GM18511 (cell line): Measurements from ENCODE around the gene SIX1.

Experiments used
- ATAC-seq: cut with Tn5 transposase; IDR thresholded peaks from one replicate; pipeline ENCODE4 v1.9.1; 2021; ENCODE audit warnings: mild to moderate bottlenecking, moderate library complexity; ENCODE audit not compliant: unreplicated experiment

Gene SIX1

GRCh38 chr14:60648934-60649874 is at the start of gene SIX1:
TSS of gene SIX1 (minus strand) at chr14:60649477. CDS start at chr14:60649189, 288 bp downstream.
- ATAC-seq = peak; percentile 76

DNA sequence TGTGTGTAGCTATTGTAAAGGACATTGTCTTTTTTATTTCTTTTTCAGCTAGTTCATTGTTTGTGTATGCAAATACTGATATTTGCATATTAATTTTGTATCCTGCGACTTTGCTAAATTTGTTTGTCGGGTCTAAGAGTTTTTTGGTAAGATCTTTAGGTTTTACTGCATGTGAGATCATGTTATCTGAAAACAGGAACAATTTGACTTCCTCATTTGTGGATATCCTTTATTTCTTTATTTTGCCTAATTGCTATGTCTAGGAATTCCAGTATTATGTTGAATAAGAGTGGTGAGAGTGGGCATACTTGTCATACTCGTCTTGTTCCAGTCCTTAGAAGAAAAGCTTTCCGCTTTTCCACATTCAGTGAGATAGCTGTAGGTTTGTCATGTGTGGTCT is 46.0 kb upstream of the SIX1 start:
- no peak for ATAC-seq

DNA sequence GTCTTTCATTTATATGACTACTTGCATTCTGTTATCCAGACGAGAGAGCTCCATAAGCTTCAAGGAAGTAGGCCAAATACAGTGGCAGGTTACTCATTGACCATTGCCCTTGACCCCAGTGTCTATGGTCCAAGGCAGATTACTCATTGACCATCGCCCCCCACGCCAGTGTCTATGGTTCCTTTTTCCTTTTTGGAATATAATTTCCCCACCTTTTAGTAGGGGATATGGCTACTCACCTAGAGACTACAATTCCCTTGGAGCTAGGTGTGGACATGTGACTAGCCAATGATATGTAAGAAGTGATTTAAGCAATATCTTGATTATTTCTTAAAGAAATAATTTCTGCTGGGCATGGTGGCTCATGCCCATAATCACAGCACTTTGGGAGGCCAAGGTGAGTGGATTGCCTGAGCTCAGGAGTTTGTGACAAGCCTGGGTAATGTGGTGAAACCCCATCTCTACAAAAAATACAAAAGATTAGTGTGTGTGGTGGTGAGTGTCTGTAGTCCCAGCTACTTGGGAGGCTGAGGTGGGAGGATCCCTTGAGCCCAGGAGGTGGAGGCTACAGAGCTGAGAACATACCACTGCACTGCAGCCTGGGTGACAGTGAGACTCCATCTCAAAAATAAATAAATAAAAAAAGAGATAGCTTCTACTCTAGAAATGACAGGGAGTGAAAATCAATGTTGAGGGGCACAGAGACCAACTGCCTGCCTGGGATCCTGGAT is 42.3 kb upstream of the SIX1 start:
- ATAC-seq = no peak

- ATAC-seq = no peak
These were observed 37.6 kb upstream of the SIX1 start for GRCh38 chr14:60686865-60687264.

- no peak for ATAC-seq
These were observed 34.9 kb upstream of the SIX1 start for GRCh38 chr14:60684203-60684602.

DNA sequence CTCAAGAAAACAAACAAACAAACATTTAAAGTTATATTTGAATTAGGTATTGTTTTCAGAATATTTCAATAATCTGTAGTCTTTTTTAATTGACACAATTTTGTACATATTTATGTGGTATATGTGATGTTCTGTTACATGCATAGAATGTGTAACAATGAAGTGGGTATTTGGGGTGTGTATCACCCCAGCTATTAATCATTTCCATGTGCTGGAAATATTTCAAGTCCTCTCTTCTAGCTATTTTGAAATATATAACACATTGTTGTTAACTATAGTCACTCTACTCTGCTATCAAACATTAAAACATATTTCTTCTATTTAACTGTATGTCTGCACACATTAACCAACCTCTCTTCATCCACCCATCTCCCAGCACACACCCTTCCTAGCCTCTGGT is 32.0 kb upstream of the SIX1 start:
- ATAC-seq = no peak

GRCh38 chr14:60680511-60680910 is 31.2 kb upstream of the SIX1 start:
- ATAC-seq = no peak

- ATAC-seq = no peak
These were observed 30.4 kb upstream of the SIX1 start for GRCh38 chr14:60679566-60680258.

DNA sequence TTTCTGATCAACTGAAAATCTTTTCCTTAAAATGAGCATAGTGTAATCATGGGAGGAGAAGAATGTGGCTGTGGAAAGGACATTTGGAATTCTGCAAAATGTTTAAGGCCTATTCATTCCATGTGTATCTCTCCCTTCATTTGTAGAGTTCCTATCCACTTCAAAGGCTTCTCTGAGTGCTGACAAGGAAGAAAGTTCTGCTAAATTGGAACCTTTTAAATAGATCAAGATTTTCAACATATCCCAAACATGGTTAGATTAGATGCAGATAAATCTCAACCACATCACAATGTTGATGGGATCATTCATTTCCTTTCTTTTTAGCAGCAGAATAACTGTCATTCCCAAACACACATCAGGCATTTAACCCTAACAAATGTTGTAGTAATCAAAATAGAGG is 28.4 kb upstream of the SIX1 start:
- no peak for ATAC-seq

- no peak for ATAC-seq
These were observed 21.7 kb upstream of the SIX1 start for GRCh38 chr14:60670989-60671388.

DNA sequence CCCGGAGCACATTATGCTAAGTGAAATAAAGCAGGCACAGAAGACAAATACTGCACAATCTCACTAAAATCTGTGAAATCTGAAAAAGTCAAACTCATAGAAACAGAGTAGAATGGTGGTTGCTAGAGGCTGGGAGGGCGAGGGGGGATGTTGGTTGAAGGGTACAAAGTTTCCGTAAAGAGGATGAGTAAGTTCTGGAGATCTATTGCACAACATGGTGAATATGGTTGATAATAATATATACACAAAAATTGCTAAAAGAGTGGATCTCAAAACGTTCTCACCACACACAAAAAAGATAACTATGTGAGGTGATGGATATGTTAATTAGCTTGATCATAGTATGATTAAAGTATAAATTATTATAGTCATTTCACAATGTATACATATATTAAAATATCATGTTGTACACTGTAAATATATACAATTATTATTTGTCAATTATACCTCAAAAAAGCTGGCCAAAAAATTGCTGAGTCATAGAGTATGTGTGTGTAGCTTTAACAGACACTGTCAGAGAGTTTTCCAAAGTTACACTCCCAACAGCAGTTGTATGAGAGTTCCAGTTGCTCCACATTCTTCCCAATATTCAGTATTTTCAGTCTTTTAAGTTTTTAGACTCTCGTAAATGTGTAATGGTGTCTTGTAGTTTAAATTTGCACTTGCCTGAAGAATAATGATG is 19.3 kb upstream of the SIX1 start:
- ATAC-seq = no peak

GRCh38 chr14:60665177-60665550 is 15.9 kb upstream of the SIX1 start:
- no peak for ATAC-seq

GRCh38 chr14:60662982-60663381 is 13.7 kb upstream of the SIX1 start:
- ATAC-seq = no peak

DNA sequence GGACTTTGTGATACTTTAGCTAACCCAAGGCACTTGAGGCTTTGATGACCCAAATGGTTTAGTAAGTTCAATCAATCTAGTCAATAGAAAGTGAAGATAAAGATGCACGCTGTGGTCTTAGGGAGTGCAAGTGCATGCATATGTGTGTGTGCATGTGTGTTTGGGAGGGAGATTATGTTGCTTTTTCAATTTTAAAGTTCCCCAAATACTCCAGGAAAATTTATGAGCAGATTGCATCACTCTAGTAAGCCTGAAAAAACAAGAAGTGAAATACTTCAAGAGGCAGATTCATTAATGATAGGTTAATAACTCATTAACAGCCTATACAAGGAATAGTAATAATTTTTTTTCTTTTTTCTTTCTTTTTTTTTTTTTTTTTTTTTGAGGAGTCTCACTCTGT is 12.4 kb upstream of the SIX1 start:
- ATAC-seq = no peak

DNA sequence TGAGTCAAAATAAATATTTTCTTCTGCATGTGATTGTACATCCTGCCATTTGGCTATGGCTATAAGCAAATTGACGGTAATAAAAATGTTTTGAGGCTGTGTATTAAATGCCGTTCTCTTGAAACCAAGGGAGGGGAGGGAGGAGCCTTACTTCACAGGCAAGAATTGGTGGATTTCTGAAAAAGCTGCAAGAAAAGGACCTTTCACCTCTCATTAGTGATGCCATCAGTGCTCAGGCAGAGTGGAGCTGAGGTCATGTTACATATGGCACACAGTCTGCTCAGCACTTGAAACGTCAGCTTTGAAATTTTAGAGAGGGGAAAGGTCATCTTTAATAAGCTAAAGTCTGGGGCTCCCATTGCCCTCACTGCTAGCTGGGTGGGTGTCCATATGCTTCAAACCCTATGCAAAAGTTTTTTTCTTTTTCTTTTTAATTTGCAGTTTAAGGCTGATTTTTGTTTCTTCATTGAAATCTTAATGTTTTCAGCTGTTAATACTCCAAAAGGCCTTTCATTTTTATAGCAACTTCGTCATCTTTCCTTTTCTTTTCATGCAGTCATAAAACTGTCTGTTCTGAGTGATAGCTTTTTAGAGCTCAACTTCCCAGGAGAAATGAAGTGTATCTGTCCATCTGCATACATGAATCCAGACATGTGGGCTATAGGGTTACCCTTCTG is 9.8 kb upstream of the SIX1 start:
- no peak for ATAC-seq

GRCh38 chr14:60658211-60658690 is 9.0 kb upstream of the SIX1 start:
- ATAC-seq = no peak

- no peak for ATAC-seq
These were observed 8.4 kb upstream of the SIX1 start for GRCh38 chr14:60657456-60658210.

GRCh38 chr14:60656686-60657455 is 7.6 kb upstream of the SIX1 start:
- peak; percentile 91 for ATAC-seq
